HG03025 (cell line): Measurements from ENCODE around the gene PTGIS.

ENCODE experiments used
- ATAC-seq: cut with Tn5 transposase; IDR thresholded peaks from one replicate; pipeline ENCODE4 v1.9.1; 2021; ENCODE audit warnings: mild to moderate bottlenecking, moderate library complexity; ENCODE audit not compliant: unreplicated experiment, low FRiP score

PTGIS gene

GRCh38 chr20:49597825-49598395, 30.0 kb upstream of the PTGIS start:
- no peak for ATAC-seq

- no peak for ATAC-seq
Measured at GRCh38 chr20:49595811-49596561, 28.0 kb upstream of the PTGIS start.

- no peak for ATAC-seq
Measured at GRCh38 chr20:49595346-49595745, 27.4 kb upstream of the PTGIS start.

GRCh38 chr20:49594931-49595315, 27.0 kb upstream of the PTGIS start:
- no peak for ATAC-seq

GRCh38 chr20:49594143-49594930, 26.4 kb upstream of the PTGIS start:
- no peak for ATAC-seq

- no peak for ATAC-seq
Measured at GRCh38 chr20:49593466-49594142, 25.7 kb upstream of the PTGIS start.

GRCh38 chr20:49592120-49592519, 24.2 kb upstream of the PTGIS start:
- no peak for ATAC-seq

- ATAC-seq = no peak
Measured at GRCh38 chr20:49591217-49591865, 23.4 kb upstream of the PTGIS start.

- ATAC-seq = no peak
Measured at GRCh38 chr20:49590163-49591017, 22.5 kb upstream of the PTGIS start.

- ATAC-seq = no peak
Measured at GRCh38 chr20:49589747-49590146, 21.8 kb upstream of the PTGIS start.

GRCh38 chr20:49587111-49587570, 19.2 kb upstream of the PTGIS start:
- no peak for ATAC-seq

- ATAC-seq = no peak
Measured at GRCh38 chr20:49585585-49586245, 17.8 kb upstream of the PTGIS start.

GRCh38 chr20:49584418-49585382, 16.8 kb upstream of the PTGIS start:
- no peak for ATAC-seq

- ATAC-seq = no peak
Measured at GRCh38 chr20:49583669-49584417, 15.9 kb upstream of the PTGIS start.

GRCh38 chr20:49583343-49583668, 15.4 kb upstream of the PTGIS start:
- no peak for ATAC-seq

GRCh38 chr20:49582413-49583334, 14.7 kb upstream of the PTGIS start:
- no peak for ATAC-seq
